GM21360 (cell line): ENCODE measurements around the gene ATP5F1E.
A peak's percentile ranks its signal among the peaks of the same experiment; 100 is the strongest.
"Not testable (repeated sequence)": the region's sequence is repeated elsewhere in the genome, so short reads cannot be mapped to it uniquely, and the experiment has no call there.

Experiments
- ATAC-seq: cut with Tn5 transposase; IDR thresholded peaks from one replicate; pipeline ENCODE4 v1.9.1; 2021; ENCODE audit warnings: mild to moderate bottlenecking, moderate library complexity; ENCODE audit not compliant: unreplicated experiment

The ATP5F1E gene

DNA sequence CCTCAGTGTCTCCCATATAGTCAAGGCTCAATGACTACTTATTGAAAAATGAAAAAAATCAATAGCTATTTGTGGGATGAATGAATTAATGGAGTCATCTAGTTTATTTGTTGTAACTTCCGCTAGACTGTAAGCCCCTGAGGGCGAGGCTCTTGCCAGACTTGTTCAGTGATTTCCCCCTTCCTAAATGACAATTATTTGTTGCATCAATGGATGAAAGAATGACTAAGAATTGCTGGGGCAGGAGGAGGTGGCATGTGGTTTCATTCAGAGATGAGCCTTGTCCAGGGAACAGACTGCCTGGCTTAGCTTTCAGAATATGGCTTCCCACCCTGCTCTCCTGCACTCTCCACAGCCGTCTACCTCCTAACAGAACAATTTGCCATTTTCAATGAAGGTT, 11.6 kb upstream of the ATP5F1E start:
- no peak for ATAC-seq

DNA sequence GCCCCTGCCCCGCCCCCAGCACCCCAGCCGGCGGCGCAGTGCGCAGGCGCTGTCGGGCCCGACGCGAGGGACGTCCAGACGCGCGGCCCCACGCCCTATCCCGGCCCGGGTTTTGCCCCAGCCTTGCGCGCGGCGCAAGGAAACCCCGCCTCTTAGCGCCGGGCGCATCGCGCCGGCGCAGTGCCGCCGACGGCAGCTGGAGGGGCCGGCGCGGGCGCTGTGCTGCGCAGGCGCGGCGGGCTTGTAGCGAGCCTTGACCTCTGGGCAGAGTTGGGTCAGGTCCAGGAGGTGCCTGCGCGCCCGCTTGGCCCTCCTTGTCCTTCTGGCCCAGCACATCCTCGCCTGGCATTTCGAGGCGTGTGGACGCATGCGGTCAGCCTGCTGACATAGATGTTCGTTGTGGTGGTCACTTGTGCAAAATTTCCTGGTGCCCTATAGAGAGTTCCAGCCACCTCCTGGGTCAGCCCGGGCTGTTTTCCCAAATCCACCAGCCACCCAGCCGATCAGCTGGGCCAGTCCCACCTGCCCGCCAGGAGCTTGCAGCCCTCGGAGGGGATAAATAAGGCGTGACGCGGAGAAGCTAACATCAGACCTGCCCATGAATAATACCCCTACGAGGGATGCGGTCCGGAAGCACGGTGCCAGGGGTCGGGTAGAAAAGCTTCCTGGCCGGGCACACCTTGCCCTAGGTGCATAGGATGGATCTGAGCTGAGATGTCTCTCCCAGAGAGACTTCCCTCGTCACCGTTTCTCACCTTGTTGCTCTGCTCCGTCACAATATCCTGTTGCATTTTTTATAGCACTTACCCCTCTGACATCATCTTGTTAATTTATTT, 10.9 kb upstream of the ATP5F1E start:
- ATAC-seq = peak; percentile 92

GRCh38 chr20:59042151-59042795, 10.1 kb upstream of the ATP5F1E start, which contains the start of gene PRELID3B:
Gene PRELID3B (minus strand): TSS chr20:59042786. CDS start chr20:59042730, 56 bp downstream.
- ATAC-seq = peak; percentile 25

GRCh38 chr20:59041487-59041886, 9.4 kb upstream of the ATP5F1E start:
- ATAC-seq = not testable (repeated sequence)

GRCh38 chr20:59040667-59041066, 8.5 kb upstream of the ATP5F1E start:
- ATAC-seq = no peak

DNA sequence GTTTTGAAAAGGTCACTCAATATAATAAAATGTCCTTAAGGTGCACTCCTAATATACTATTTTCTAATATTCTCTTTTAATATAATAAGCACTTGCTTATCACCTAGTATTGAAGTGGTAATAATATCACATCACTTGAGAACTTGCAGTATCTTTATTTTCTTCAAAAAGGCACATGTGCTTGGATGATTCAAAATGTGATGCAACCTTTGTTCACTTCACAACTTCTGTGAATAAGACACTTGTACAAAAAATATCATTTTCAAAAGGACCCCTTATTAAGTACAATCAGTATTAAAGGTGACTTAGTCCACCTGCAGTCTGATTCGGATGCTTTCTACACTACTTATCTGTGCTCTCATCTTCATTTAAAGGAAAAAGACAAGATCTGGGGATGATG, 7.1 kb upstream of the ATP5F1E start:
- ATAC-seq = no peak

DNA sequence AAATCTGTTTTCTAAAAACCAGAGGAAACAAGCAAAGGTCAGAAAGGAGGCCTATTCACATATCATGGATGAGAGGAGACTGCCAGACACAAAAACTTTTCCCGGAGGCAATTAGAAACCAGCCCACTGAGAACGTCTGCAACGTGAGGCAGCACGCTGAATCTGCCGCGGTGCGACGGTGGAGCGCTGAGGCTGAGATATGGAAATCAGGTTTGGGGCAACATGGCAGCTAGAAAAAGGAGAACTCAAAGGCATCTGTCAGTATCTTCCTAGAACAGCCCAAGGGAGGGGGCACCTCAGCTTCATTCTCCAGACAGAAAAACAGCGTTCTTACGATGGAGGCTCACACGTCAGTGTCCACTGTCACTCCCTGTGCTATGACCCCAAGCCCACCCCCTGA, 5.3 kb upstream of the ATP5F1E start:
- no peak for ATAC-seq

DNA sequence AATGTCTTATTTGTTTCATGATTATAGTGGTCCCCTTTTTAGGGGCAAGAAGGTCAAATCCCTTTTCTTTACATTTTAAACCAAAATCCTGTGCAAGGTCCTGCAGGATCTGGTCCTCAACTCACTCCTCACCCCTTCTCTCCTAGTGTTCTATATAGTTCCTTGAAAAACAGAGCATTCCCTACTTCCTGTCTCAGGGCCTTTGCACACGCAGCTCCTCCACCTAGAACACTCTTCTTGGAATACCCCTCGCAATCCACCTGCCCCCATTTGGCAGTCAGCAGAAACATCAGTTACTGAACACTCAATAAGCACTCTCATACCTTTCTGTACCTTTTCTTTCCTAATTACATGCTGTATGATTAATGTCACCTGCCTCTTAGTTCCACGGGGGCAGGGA, 3.2 kb upstream of the ATP5F1E start:
- ATAC-seq = no peak

- no peak for ATAC-seq
Observed at GRCh38 chr20:59033616-59034165, 1.6 kb upstream of the ATP5F1E start.

- ATAC-seq = no peak
Observed at GRCh38 chr20:59033093-59033492, 958 bp upstream of the ATP5F1E start.

GRCh38 chr20:59032713-59033059, 551 bp upstream of the ATP5F1E start:
- no peak for ATAC-seq

- no peak for ATAC-seq
Observed at GRCh38 chr20:59031564-59032022, 542 bp downstream of the ATP5F1E start.

- no peak for ATAC-seq
Observed at GRCh38 chr20:59030911-59031563, 1.1 kb downstream of the ATP5F1E start.

- ATAC-seq = no peak
Observed at GRCh38 chr20:59028812-59029211, 3.3 kb downstream of the ATP5F1E start.

DNA sequence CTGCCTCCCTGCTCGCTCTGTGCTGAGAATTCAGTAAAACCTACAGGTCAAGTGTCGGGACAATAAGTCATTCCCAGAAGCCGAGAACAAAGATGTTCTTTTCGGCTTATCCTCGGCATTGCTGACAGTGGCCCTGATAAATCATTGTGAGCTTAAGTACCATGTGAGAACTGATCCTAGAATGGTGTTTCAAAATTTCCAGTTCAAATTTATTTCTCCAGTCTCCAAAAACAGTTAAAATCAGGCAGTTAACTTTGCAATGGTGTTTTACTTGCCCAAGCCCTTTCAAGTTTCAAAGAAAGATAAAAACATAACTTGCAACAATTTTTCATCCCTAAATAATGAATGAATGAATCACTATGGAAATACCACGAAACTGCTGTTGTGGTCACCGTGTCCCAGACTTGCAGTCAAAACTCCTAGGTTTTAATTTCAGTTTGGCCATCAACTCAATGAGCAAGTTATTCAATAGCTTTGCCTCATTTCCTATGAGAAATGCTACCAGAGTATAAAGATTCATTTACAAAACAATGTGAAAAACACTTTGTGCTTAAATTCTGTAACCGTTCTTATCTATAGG, 4.3 kb downstream of the ATP5F1E start:
- ATAC-seq = no peak

GRCh38 chr20:59026904-59027740, 5.0 kb downstream of the ATP5F1E start:
- no peak for ATAC-seq

DNA sequence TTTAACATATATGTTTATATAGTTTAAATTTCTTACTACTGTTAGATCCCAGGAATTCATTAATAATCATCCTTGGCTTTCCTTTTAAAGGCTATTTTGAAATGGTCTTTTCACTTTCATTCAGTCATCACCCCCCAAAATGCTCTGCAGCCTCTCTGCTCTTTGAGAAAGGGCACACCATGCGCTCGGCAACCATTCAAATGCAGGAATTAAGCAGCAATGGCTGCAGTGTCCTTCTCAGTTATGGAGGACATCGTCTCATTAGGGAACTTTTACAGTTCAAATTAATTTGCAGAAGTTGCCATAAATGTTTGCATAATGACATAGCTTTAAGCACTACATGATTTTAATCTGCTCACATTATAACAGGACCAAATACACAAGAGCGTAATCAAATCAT, 6.6 kb downstream of the ATP5F1E start:
- no peak for ATAC-seq

GRCh38 chr20:59025086-59025485, 7.0 kb downstream of the ATP5F1E start:
- ATAC-seq = no peak

DNA sequence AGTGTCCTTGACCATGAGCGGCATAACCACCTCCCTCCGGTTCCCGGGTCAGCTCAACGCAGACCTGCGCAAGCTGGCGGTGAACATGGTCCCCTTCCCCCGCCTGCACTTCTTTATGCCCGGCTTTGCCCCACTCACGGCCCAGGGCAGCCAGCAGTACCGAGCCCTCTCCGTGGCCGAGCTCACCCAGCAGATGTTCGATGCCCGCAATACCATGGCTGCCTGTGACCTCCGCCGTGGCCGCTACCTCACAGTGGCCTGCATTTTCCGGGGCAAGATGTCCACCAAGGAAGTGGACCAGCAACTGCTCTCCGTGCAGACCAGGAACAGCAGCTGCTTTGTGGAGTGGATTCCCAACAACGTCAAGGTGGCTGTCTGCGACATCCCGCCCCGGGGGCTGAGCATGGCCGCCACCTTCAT, 8.0 kb downstream of the ATP5F1E start:
- no peak for ATAC-seq

GRCh38 chr20:59023616-59024015, 8.5 kb downstream of the ATP5F1E start:
- ATAC-seq = no peak
